ENCODE results near the gene HTT. TPM values are rescaled to one million over a fixed set of nuclear protein-coding genes. Genes with fewer than 3 reads are reported as not detected.

The HTT gene
- total RNA-seq, 1 donor from 2014 or later: 66.1 TPM

GRCh38 chr4:3247399-3248177, 173.1 kb downstream of the HTT start:
- DNase-seq (ENCODE audit: low read depth): peak; percentile 73

GRCh38 chr4:3248178-3248480, 173.6 kb downstream of the HTT start:
- DNase-seq (ENCODE audit: low read depth): no peak

- DNase-seq (ENCODE audit: low read depth): no peak
Measured at GRCh38 chr4:3248811-3249661, 174.6 kb downstream of the HTT start, which contains the start of gene MSANTD1. MSANTD1 (plus strand) TSS chr4:3249159; CDS start chr4:3249223, 64 bp downstream.

GRCh38 chr4:3249711-3250437, 175.4 kb downstream of the HTT start:
- no peak for DNase-seq (ENCODE audit: low read depth)

- DNase-seq (ENCODE audit: low read depth): no peak
Measured at GRCh38 chr4:3250438-3250955, 176.0 kb downstream of the HTT start.

GRCh38 chr4:3250956-3251690, 176.6 kb downstream of the HTT start:
- no peak for DNase-seq (ENCODE audit: low read depth)

GRCh38 chr4:3251691-3252479, 177.4 kb downstream of the HTT start:
- DNase-seq (ENCODE audit: low read depth): no peak

- no peak for DNase-seq (ENCODE audit: low read depth)
Measured at GRCh38 chr4:3252480-3252828, 178.0 kb downstream of the HTT start.

- no peak for DNase-seq (ENCODE audit: low read depth)
Measured at GRCh38 chr4:3252831-3253641, 178.6 kb downstream of the HTT start.

- DNase-seq (ENCODE audit: low read depth): no peak
Measured at GRCh38 chr4:3253808-3254207, 179.3 kb downstream of the HTT start.

GRCh38 chr4:3254302-3255131, 180.0 kb downstream of the HTT start:
- DNase-seq (ENCODE audit: low read depth): no peak

GRCh38 chr4:3255611-3256186, 181.2 kb downstream of the HTT start:
- DNase-seq (ENCODE audit: low read depth): no peak

GRCh38 chr4:3256230-3257102, 182.0 kb downstream of the HTT start:
- DNase-seq (ENCODE audit: low read depth): no peak

- peak; percentile 67 for DNase-seq (ENCODE audit: low read depth)
Measured at GRCh38 chr4:3257103-3257555, 182.6 kb downstream of the HTT start.

GRCh38 chr4:3257556-3258482, 183.3 kb downstream of the HTT start:
- DNase-seq (ENCODE audit: low read depth): peak; percentile 54
